H7 (cell line): ENCODE results near the gene GRM5. TPM values are rescaled to one million over a fixed set of nuclear protein-coding genes. Genes with fewer than 3 reads are reported as not detected.
"Not testable (repeated sequence)": the region's sequence is repeated elsewhere in the genome, so short reads cannot be mapped to it uniquely, and the experiment has no call there.

ENCODE experiments used
- DNase-seq: peaks from one replicate; pipeline ENCODE4 v3.0.0; 2012
- H3K27me3 ChIP-seq: 2 replicates; pipeline ENCODE4 v1.6.0; 2011; ENCODE audit warnings: mild to moderate bottlenecking, low read length; ENCODE audit not compliant: control insufficient read depth, insufficient read depth
- H3K36me3 ChIP-seq: replicated peaks from 2 replicates; pipeline ENCODE4 v1.5.1; 2011; ENCODE audit warnings: low read length; ENCODE audit not compliant: control insufficient read depth, insufficient read depth
- H3K4me3 ChIP-seq: 2 replicates; pipeline ENCODE4 v1.5.1; 2011; ENCODE audit warnings: low read depth, mild to moderate bottlenecking, control low read depth, low read length, moderate library complexity; ENCODE audit not compliant: insufficient read depth
- total RNA-seq: library from RNA; depleted of rRNA; stranded (reverse); fragments of >200 nt; shearing (Covaris generic); gene quantifications from 2 replicates; pipeline ENCODE4 v1.2.3, GENCODE V29; 2014

Gene GRM5
- total RNA-seq, 1 experiment from 2014 or later: not detected

- H3K27me3 ChIP-seq: no peaks in the 10 kb centered on the region
- no peak overlapping the region for H3K4me3 ChIP-seq
- no peak for DNase-seq
- no peaks in the 10 kb centered on the region for H3K36me3 ChIP-seq
Measured at GRCh38 chr11:88555018-88555828, 510.6 kb downstream of the GRM5 start.

GRCh38 chr11:88553204-88553603 lies 512.6 kb downstream of the GRM5 start:
- DNase-seq: no peak

GRCh38 chr11:88552379-88553062 lies 513.3 kb downstream of the GRM5 start:
- Histone ChIP-seq H3K36me3 (no peaks in the 10 kb centered on the region), H3K27me3 (no peaks in the 10 kb centered on the region), H3K4me3 (no peak overlapping the region)
- DNase-seq: peak; percentile 28

More at GRCh38 chr11:88553204-88553603, 512.6 kb downstream of the GRM5 start:
- Histone ChIP-seq H3K4me3 (no peak overlapping the region), H3K27me3 (no peaks in the 10 kb centered on the region), H3K36me3 (no peaks in the 10 kb centered on the region)

- Histone ChIP-seq H3K36me3 (no peaks in the 10 kb centered on the region), H3K27me3 (no peaks in the 10 kb centered on the region), H3K4me3 (no peak overlapping the region)
- no peak for DNase-seq
Measured at GRCh38 chr11:88544656-88545280, 521.0 kb downstream of the GRM5 start.

GRCh38 chr11:88543902-88544655 lies 521.7 kb downstream of the GRM5 start:
- Histone ChIP-seq H3K36me3 (no peaks in the 10 kb centered on the region), H3K27me3 (no peaks in the 10 kb centered on the region), H3K4me3 (no peak overlapping the region)
- peak; percentile 47 for DNase-seq

GRCh38 chr11:88541006-88541405 lies 524.8 kb downstream of the GRM5 start:
- DNase-seq: no peak
- Histone ChIP-seq H3K4me3 (no peak overlapping the region), H3K27me3 (no peaks in the 10 kb centered on the region), H3K36me3 (no peaks in the 10 kb centered on the region)

- H3K36me3 ChIP-seq: no peaks in the 10 kb centered on the region
- no peak overlapping the region for H3K4me3 ChIP-seq
- no peak for DNase-seq
- no peaks in the 10 kb centered on the region for H3K27me3 ChIP-seq
Measured at GRCh38 chr11:88538098-88538497, 527.7 kb downstream of the GRM5 start.

GRCh38 chr11:88537613-88538012 lies 528.2 kb downstream of the GRM5 start:
- Histone ChIP-seq H3K4me3 (no peak overlapping the region), H3K36me3 (no peaks in the 10 kb centered on the region), H3K27me3 (no peaks in the 10 kb centered on the region)
- no peak for DNase-seq

- Histone ChIP-seq H3K27me3 (no peaks in the 10 kb centered on the region), H3K4me3 (no peak overlapping the region), H3K36me3 (no peaks in the 10 kb centered on the region)
- no peak for DNase-seq
Measured at GRCh38 chr11:88536616-88537265, 529.0 kb downstream of the GRM5 start.

GRCh38 chr11:88535916-88536547 lies 529.8 kb downstream of the GRM5 start:
- no peak overlapping the region for H3K4me3 ChIP-seq
- no peak for DNase-seq

GRCh38 chr11:88535266-88535665 lies 530.5 kb downstream of the GRM5 start:
- Histone ChIP-seq H3K36me3 (no peaks in the 10 kb centered on the region), H3K27me3 (no peaks in the 10 kb centered on the region), H3K4me3 (no peak overlapping the region)
- no peak for DNase-seq

More at GRCh38 chr11:88535916-88536547, 529.8 kb downstream of the GRM5 start:
- Histone ChIP-seq H3K27me3 (no peaks in the 10 kb centered on the region), H3K36me3 (no peaks in the 10 kb centered on the region)

- not testable (repeated sequence) for H3K4me3 ChIP-seq, H3K27me3 ChIP-seq, H3K36me3 ChIP-seq, DNase-seq
Measured at GRCh38 chr11:88534706-88535105, 531.1 kb downstream of the GRM5 start.

GRCh38 chr11:88534185-88534584 lies 531.6 kb downstream of the GRM5 start:
- no peaks in the 10 kb centered on the region for H3K36me3 ChIP-seq
- H3K27me3 ChIP-seq: no peaks in the 10 kb centered on the region
- DNase-seq: no peak
- H3K4me3 ChIP-seq: no peak overlapping the region
